Measurements from ENCODE around the gene FRYL.

Gene FRYL

DNA sequence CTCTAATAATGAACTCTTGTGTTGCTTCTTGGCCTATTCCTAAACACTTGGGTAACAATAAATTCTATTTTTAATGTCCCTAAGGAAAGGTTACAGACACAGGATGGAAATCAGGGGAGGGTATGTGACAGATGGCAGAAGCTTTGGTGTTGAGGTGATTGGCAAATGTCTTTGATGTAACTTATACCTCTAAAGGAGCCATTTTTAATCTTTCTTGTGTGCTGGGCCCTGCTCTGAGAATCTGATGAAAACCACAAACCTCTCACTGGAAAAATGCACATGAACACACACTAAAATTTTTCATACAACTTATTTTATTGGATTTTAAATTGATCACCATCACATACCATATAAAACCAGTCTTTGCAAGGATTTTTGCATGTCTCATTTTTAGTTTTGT, 17.7 kb downstream of the FRYL start:
- no peak for TF ChIP-seq CEBPB (IDR thresholded peaks at IDR 0.05)
- no peak for TF ChIP-seq TAF1 (IDR thresholded peaks at IDR 0.05; ENCODE audit: low read depth)
- TF ChIP-seq RAD21 (IDR thresholded peaks at IDR 0.05; ENCODE audit: low read depth): no peak
- TF ChIP-seq, protein P1, sequence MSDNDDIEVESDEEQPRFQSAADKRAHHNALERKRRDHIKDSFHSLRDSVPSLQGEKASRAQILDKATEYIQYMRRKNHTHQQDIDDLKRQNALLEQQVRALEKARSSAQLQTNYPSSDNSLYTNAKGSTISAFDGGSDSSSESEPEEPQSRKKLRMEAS (IDR thresholded peaks at IDR 0.05): no peak
- no peak for TF ChIP-seq TCF12 (IDR thresholded peaks at IDR 0.05; ENCODE audit: low read depth)
- no peak for TF ChIP-seq YY1 (IDR thresholded peaks at IDR 0.05; ENCODE audit: low read depth)
- TF ChIP-seq EGR1 (IDR thresholded peaks at IDR 0.05): no peak
- TF ChIP-seq FOXM1 (IDR thresholded peaks at IDR 0.05; ENCODE audit: borderline replicate concordance, low read depth): no peak
- no peak for TF ChIP-seq TEAD4 (IDR thresholded peaks at IDR 0.05)
- TF ChIP-seq ZBTB7A (IDR thresholded peaks at IDR 0.05; ENCODE audit: low read depth): no peak
- no peak for TF ChIP-seq NFIC (IDR thresholded peaks at IDR 0.05)
- TF ChIP-seq, protein P2, sequence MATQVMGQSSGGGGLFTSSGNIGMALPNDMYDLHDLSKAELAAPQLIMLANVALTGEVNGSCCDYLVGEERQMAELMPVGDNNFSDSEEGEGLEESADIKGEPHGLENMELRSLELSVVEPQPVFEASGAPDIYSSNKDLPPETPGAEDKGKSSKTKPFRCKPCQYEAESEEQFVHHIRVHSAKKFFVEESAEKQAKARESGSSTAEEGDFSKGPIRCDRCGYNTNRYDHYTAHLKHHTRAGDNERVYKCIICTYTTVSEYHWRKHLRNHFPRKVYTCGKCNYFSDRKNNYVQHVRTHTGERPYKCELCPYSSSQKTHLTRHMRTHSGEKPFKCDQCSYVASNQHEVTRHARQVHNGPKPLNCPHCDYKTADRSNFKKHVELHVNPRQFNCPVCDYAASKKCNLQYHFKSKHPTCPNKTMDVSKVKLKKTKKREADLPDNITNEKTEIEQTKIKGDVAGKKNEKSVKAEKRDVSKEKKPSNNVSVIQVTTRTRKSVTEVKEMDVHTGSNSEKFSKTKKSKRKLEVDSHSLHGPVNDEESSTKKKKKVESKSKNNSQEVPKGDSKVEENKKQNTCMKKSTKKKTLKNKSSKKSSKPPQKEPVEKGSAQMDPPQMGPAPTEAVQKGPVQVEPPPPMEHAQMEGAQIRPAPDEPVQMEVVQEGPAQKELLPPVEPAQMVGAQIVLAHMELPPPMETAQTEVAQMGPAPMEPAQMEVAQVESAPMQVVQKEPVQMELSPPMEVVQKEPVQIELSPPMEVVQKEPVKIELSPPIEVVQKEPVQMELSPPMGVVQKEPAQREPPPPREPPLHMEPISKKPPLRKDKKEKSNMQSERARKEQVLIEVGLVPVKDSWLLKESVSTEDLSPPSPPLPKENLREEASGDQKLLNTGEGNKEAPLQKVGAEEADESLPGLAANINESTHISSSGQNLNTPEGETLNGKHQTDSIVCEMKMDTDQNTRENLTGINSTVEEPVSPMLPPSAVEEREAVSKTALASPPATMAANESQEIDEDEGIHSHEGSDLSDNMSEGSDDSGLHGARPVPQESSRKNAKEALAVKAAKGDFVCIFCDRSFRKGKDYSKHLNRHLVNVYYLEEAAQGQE (IDR thresholded peaks at IDR 0.05; ENCODE audit: low read depth): no peak
- no peak for TF ChIP-seq CREB1 (IDR thresholded peaks at IDR 0.05; ENCODE audit: low read depth)
- no peak for TF ChIP-seq EP300 (IDR thresholded peaks at IDR 0.05; ENCODE audit: borderline replicate concordance)
- TF ChIP-seq, protein P3, sequence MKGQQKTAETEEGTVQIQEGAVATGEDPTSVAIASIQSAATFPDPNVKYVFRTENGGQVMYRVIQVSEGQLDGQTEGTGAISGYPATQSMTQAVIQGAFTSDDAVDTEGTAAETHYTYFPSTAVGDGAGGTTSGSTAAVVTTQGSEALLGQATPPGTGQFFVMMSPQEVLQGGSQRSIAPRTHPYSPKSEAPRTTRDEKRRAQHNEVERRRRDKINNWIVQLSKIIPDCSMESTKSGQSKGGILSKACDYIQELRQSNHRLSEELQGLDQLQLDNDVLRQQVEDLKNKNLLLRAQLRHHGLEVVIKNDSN (IDR thresholded peaks at IDR 0.05): no peak

DNA sequence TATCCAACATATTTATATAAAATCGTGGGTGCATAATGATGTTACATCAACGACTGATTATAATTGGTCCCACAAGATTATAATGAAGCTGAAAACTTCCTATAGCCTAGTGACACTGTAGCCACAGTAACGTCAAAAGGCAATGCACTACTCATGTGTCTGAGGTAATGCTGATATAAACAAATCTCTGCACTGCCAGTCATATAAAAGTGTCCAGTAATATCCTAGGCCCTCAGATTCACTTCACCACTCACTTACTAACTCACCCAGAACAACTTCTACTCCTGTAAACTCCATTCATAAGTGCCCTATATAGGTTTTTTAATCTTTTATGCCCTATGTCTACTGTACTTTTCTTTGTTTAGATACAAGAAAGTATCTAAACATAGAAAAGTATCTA, 18.8 kb downstream of the FRYL start:
- TF ChIP-seq YY1 (IDR thresholded peaks at IDR 0.05; ENCODE audit: low read depth): no peak
- TF ChIP-seq ZBTB7A (IDR thresholded peaks at IDR 0.05; ENCODE audit: low read depth): no peak
- TF ChIP-seq, protein P3 (IDR thresholded peaks at IDR 0.05): no peak
- TF ChIP-seq NFIC (IDR thresholded peaks at IDR 0.05): no peak
- no peak for TF ChIP-seq EGR1 (IDR thresholded peaks at IDR 0.05)
- TF ChIP-seq TEAD4 (IDR thresholded peaks at IDR 0.05): no peak
- no peak for TF ChIP-seq EP300 (IDR thresholded peaks at IDR 0.05; ENCODE audit: borderline replicate concordance)
- no peak for TF ChIP-seq CREB1 (IDR thresholded peaks at IDR 0.05; ENCODE audit: low read depth)
- TF ChIP-seq RAD21 (IDR thresholded peaks at IDR 0.05; ENCODE audit: low read depth): no peak
- TF ChIP-seq TAF1 (IDR thresholded peaks at IDR 0.05; ENCODE audit: low read depth): no peak
- no peak for TF ChIP-seq CEBPB (IDR thresholded peaks at IDR 0.05)
- TF ChIP-seq FOXM1 (IDR thresholded peaks at IDR 0.05; ENCODE audit: borderline replicate concordance, low read depth): no peak
- TF ChIP-seq, protein P2 (IDR thresholded peaks at IDR 0.05; ENCODE audit: low read depth): no peak
- TF ChIP-seq TCF12 (IDR thresholded peaks at IDR 0.05; ENCODE audit: low read depth): no peak

DNA sequence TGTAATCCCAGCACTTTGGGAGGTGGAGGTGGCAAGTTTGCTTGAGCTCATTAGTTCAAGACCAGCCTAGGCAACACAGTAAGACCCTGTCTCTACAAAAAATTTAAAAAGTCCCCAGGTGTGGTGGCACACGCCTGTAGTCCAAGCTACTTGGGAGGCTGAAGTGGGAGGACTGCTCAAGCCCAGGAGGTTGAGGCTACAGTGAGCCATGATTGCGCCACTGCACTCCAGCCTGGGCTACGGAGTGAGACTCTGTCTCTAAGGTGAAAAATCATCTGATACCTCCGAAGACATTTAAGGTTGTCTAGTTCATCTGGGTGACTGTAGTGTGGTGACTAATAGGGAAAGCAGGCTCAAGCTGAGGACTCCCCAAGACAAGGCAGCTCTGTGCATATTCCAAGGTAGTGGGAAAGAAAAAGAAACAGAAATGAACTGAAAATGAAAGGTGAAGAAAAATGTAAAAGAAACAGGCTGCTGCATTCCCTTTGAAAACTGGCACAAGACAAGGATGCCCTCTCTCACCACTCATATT, 23.3 kb downstream of the FRYL start:
- TF ChIP-seq, protein P1 (IDR thresholded peaks at IDR 0.05): no peak
- TF ChIP-seq FOXM1 (IDR thresholded peaks at IDR 0.05; ENCODE audit: borderline replicate concordance, low read depth) (no peak), EP300 (IDR thresholded peaks at IDR 0.05; ENCODE audit: borderline replicate concordance) (no peak), EGR1 (IDR thresholded peaks at IDR 0.05) (no peak), CEBPB (IDR thresholded peaks at IDR 0.05) (no peak), TCF12 (IDR thresholded peaks at IDR 0.05; ENCODE audit: low read depth) (no peak), TEAD4 (IDR thresholded peaks at IDR 0.05) (no peak), ZBTB7A (IDR thresholded peaks at IDR 0.05; ENCODE audit: low read depth) (no peak), TAF1 (IDR thresholded peaks at IDR 0.05; ENCODE audit: low read depth) (no peak)
- TF ChIP-seq, protein P2 (IDR thresholded peaks at IDR 0.05; ENCODE audit: low read depth): no peak

DNA sequence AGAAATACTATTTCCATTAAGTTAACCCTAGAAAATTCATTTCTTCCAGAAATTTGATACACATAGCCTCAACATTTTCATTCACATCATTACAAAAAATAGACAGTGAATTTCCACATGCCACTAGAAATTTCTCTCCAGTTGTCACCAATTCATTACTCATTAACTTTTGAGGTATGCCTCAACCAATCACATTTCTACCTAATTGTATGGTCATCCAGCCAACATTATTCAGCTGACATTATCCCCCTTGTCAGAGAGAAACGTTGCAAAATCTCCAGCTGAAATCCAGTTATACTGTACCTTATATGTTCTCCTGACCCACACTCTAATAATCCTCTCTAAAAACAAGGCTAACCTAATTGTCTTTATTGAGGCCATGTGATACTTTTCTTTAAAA, 24.8 kb downstream of the FRYL start:
- TF ChIP-seq, protein P2 (IDR thresholded peaks at IDR 0.05; ENCODE audit: low read depth): no peak
